Stimulated activated naive CD8-positive, alpha-beta T cell treated with anti-CD3 and anti-CD28 coated beads, Interleukin-15, Interleukin-2, amounts not matched to agents 100 ng/mL and 50 ng/mL, for 24 hours (primary cell): ENCODE results near the gene ULBP2.

Experiments used
- H3K27ac Mint-ChIP-seq: one replicate; pipeline ENCODE4 v1.8.0; 2021; ENCODE audit warnings: mild to moderate bottlenecking, mixed read lengths
- H3K27me3 Mint-ChIP-seq: one replicate; pipeline ENCODE4 v1.8.0; 2021; ENCODE audit warnings: mixed read lengths
- H3K36me3 Mint-ChIP-seq: one replicate; pipeline ENCODE4 v1.8.0; 2021; ENCODE audit warnings: low read depth, mixed read lengths
- H3K4me1 Mint-ChIP-seq: one replicate; pipeline ENCODE4 v1.8.0; 2021; ENCODE audit warnings: low read depth, mixed read lengths
- H3K4me3 Mint-ChIP-seq: one replicate; pipeline ENCODE4 v1.8.0; 2021; ENCODE audit warnings: mild to moderate bottlenecking, mixed read lengths
- H3K9me3 Mint-ChIP-seq: one replicate; pipeline ENCODE4 v1.8.0; 2021; ENCODE audit warnings: mixed read lengths

The ULBP2 gene, protein sequence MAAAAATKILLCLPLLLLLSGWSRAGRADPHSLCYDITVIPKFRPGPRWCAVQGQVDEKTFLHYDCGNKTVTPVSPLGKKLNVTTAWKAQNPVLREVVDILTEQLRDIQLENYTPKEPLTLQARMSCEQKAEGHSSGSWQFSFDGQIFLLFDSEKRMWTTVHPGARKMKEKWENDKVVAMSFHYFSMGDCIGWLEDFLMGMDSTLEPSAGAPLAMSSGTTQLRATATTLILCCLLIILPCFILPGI

DNA sequence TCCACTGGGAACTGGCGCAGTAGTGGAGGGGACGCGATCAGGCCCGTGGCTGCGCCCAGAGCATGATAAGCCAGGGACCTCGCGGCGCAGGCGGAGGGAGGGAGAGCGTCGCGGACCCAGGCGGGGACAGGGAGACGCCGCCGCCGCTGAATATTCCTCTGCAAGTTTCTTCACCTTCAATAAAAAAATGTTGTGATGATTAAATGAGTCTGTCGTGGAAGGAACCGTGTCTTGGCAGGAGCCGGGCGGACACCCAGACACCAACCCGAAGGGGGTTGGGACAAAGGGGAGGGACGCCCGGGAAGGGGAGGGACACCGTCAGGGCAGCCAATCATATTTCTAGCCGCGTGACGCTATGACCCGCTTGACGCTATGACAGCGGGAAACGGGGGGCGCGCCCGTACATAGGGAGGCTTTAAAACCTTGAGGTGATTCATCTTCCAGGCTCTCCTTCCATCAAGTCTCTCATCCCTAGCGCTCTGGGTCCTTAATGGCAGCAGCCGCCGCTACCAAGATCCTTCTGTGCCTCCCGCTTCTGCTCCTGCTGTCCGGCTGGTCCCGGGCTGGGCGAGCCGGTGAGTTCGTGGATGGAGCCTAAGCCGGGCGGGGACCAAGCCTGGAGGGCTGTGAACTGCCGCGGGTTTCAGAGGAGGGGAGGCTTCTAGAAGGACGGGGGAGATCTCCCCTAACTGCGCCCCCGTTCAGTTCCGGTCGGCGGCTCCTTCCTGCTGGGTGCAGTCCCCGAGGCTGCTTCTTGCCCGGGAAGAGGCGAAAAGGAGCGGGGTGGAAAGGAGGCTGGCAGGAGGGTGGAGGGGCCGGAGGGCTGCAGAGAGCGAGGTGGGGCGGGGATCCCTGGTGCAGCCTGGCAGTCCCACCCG lies at the start of gene ULBP2:
Gene ULBP2, plus strand, starts transcription at position 432 of the 878 bp plus-strand sequence. Its CDS starts 59 bp downstream, at position 491.
- Mint-ChIP-seq H3K4me1 (peaks cover 40% of the 10 kb centered on the region), H3K36me3 (no peaks in the 10 kb centered on the region), H3K27ac (no peak within 1 kb of the TSS), H3K9me3 (no peaks in the 10 kb centered on the region), H3K27me3 (peaks cover 57% of the 10 kb centered on the region), H3K4me3 (peak within 1 kb of the TSS; percentile 88)

DNA sequence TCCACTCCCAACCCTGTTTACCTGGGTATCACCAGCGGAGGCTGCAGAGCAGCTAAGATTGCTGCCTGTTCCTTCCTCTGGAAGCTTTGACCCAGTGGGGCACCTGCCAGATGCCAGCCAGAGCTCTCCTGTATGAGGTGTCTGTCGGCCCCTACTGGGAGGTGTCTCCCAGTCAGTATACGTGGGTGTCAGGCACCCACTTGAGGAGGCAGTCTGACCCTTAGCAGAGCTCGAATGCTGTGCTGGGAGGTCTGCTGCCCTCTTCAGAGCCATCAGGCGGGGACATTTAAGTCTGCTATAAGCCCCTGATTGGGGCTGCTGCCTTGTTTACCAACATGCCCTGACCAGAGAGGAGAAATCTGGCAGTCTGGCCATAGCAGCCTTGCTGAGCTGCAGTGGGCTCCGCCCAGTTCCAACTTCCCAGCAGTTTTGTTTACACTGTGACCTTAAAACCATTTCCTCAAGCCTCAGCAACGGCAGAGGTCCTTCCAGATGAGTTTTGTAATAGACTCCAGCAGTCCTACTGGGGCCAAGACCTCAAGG lies 46.7 kb upstream of the ULBP2 start:
- H3K4me3 Mint-ChIP-seq, result no peak overlapping the region
- H3K27ac Mint-ChIP-seq, result no peak overlapping the region
- H3K9me3 Mint-ChIP-seq, result no peaks in the 10 kb centered on the region
- H3K36me3 Mint-ChIP-seq, result no peaks in the 10 kb centered on the region
- H3K4me1 Mint-ChIP-seq, result peaks cover 10% of the 10 kb centered on the region
- peaks cover 9% of the 10 kb centered on the region for H3K27me3 Mint-ChIP-seq

DNA sequence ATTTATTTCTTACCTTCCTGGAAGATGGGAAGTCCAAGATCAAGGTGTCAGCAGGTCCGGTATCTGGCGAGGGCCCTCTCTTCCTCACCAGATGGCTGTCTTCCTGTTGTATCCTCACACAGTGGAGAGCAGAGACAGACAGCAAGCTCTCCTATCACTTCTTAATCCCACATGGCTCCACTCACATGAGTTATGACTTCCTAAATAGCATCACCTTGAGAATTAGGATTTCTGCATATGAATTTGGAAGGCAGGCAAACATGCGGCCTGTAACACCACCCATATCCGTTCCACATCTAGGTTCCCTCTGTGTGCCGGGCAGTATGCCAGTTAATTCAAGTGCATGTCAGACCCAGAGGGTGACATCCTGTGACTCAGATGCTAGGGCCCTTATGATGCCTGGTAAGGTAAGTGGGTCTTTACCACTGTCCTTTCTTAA lies 46.0 kb upstream of the ULBP2 start:
- Mint-ChIP-seq H3K27ac (no peak overlapping the region), H3K27me3 (peaks cover 9% of the 10 kb centered on the region), H3K4me3 (no peak overlapping the region)

DNA sequence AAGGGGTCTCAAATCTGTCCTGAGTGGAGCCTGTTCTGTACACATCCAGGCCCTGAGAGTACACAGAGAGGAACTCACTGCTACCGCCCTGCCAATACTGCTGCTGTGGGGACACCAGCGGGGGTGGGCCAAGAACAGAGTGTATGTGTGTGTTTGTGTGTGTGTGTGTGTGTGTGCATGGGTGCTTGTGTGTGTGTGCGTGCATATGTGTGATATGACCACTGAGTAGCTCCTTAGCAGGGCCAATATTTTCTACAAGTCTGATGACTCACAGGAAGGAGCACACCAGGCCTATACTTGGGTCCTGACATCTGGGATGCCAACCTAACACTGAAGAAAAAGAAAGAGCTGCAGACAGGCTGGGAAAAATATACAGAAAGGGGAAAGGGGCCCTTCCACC lies 45.3 kb upstream of the ULBP2 start:
- Mint-ChIP-seq H3K36me3 (no peaks in the 10 kb centered on the region), H3K27me3 (peaks cover 9% of the 10 kb centered on the region), H3K4me1 (peaks cover 10% of the 10 kb centered on the region), H3K4me3 (no peak overlapping the region), H3K27ac (no peak overlapping the region), H3K9me3 (no peaks in the 10 kb centered on the region)

More for the DNA sequence above, 46.0 kb upstream of the ULBP2 start:
- H3K9me3 Mint-ChIP-seq, result no peaks in the 10 kb centered on the region
- H3K36me3 Mint-ChIP-seq, result no peaks in the 10 kb centered on the region
- peaks cover 10% of the 10 kb centered on the region for H3K4me1 Mint-ChIP-seq

DNA sequence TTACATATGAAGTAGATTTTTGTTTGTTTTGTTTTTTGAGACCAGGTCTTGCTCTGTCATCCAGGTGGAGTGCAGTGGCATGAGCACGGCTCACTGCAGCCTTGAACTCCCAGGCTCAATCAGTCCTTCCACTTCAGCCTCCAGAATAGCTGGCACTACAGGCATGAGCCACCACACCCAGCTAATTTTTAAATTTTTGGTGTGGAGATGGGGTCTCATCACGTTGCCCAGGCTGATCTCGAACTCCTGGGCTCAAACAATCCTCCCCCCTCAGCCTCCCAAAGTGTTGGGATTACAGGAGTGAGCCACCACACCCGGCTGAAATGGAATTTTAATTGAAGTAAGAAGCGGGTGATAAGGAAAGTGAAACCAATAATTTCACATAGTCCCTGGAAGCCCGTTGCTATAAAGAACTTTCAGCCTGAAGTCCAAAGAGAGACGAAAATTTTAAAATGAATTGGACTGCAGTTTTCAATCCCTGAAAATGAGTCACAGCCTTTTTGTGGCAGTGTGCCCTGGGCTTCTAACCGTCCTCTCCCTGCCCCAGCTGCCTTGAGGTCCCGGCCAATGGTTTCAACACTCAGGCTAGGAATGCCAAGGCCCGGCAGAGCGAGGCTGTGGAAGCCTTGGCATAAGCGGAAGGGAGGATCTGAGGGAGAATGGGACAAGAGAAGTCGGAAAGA lies 44.7 kb upstream of the ULBP2 start:
- Mint-ChIP-seq H3K27me3 (peaks cover 9% of the 10 kb centered on the region), H3K9me3 (no peaks in the 10 kb centered on the region), H3K4me1 (peaks cover 10% of the 10 kb centered on the region), H3K4me3 (no peak overlapping the region), H3K36me3 (no peaks in the 10 kb centered on the region), H3K27ac (no peak overlapping the region)

DNA sequence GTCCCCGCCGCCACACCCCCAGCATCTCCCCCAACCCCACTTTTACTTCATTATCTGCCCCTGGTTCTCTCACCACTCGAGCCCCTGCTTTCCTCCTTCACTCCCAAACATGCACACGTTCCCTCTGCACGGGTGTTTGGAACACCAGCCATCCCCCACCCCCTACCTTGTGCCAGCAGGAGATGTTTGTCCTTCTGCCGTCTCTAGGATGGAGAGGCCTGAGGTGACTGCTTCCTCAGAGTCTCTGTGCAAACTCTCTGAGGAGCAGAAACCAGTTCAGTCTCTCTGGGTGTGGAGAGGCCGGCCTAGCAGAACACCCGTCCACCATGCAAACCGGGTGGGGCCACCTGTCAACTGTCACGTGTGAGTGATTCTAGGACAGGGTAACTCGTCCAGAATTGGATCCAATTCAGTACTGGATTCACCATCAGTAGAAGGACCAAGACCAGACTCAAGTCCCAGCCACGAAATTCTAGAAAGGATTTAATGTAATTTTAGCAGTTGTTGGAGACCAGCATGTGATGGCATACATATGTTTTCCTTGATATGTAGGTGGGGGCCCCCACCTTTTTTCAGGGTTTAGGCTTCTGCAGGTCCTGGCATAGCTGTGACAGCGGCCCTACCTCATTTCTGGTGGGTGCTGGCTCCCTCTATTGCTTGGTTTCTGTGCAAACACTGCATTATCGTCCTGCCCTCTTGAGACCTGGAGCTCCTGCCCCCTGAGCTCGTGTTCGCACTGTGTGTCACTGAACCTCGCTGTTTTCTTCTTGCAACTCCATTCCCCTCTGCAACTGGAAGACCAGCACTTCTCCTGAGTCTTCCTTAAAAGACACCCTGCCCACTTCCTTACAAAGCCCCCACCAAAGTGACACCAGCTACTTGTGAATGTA lies 43.7 kb upstream of the ULBP2 start, which contains the start of gene RAET1E:
Gene RAET1E, minus strand, starts transcription at position 259 of the 890 bp plus-strand sequence. CDS start 7,212 bp downstream, outside the sequence.
- no peaks in the 10 kb centered on the region for H3K9me3 Mint-ChIP-seq
- H3K36me3 Mint-ChIP-seq, result no peaks in the 10 kb centered on the region
- no peak within 1 kb of the TSS for H3K4me3 Mint-ChIP-seq
- H3K4me1 Mint-ChIP-seq, result peaks cover 10% of the 10 kb centered on the region
- no peak within 1 kb of the TSS for H3K27ac Mint-ChIP-seq
- H3K27me3 Mint-ChIP-seq, result peaks cover 14% of the 10 kb centered on the region

DNA sequence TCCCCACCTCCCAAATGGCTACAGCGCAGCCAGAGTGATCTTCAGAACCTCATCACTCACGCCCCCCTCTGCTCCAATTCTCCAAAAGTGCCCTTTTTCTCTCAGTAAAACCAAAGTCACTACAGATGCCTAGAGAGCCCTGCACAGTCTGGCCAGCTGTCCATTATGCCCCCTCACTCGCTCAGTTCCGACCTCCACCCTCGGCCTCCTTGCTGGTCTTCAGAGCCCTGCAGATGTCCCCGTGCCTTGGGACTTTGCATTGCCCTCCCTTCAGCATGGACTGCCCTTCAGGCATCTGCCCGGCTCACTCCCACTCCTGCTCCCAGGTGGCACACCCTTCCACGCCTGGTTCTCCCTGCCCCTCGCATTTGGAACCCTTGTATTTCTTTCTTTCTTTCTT lies 42.8 kb upstream of the ULBP2 start:
- Mint-ChIP-seq H3K36me3 (no peaks in the 10 kb centered on the region), H3K4me1 (peaks cover 10% of the 10 kb centered on the region), H3K4me3 (no peak overlapping the region), H3K27me3 (peaks cover 18% of the 10 kb centered on the region), H3K9me3 (no peaks in the 10 kb centered on the region), H3K27ac (no peak overlapping the region)

DNA sequence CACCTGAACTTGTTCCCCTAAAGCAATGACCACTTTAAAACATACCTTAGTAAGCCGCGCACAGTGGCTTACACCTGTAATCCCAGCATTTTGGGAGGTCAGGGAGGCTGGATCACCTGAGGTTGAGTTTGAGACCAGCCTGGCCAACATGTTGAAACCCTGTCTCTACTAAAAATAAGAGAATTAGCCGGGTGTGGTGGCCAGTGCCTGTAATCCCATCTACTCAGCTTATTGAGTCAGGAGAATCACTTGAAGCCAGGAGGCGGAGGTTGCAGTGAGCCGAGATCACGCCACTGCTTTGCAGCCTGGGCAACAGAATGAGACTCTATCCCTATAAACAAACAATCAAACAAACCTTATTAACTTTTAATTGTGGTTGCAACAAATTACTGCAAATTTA lies 42.3 kb upstream of the ULBP2 start:
- peaks cover 14% of the 10 kb centered on the region for H3K27me3 Mint-ChIP-seq
- H3K27ac Mint-ChIP-seq, result no peak overlapping the region
- H3K36me3 Mint-ChIP-seq, result no peaks in the 10 kb centered on the region
- H3K4me1 Mint-ChIP-seq, result peaks cover 10% of the 10 kb centered on the region
- no peaks in the 10 kb centered on the region for H3K9me3 Mint-ChIP-seq
- no peak overlapping the region for H3K4me3 Mint-ChIP-seq

DNA sequence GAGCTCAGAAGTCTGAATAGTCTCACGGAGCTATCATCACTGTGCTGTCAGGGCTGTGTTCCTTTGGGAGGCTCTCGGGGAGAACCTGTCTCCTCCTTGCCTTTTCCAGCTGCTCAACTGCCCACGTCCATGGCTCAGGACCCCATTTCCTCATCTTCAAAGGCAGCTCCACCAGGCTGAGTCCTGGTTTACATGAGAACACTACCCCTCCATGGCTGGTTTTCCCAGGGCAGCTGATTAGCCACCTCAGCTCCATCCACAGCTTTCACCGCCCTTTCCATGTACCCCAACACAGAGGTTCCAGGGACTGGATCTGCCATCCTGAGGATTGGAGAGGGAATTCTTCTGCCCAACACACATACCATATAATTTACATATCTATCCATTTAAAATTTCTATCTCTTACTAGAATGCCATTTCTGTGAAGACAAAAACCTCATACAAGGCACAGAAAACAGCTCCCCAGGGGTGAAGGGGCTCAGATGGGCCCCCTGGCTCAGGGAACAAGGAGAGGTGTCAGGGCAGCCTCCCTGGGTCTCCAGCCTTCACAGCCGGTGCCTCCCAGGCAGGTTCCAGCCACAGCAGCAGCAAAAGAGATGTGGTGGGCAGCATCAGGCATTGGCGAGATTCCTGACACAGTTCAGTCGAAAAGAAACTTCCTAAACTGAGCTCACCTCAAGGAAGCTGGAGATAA lies 41.7 kb upstream of the ULBP2 start:
- no peak overlapping the region for H3K27ac Mint-ChIP-seq
- H3K27me3 Mint-ChIP-seq, result peaks cover 9% of the 10 kb centered on the region

DNA sequence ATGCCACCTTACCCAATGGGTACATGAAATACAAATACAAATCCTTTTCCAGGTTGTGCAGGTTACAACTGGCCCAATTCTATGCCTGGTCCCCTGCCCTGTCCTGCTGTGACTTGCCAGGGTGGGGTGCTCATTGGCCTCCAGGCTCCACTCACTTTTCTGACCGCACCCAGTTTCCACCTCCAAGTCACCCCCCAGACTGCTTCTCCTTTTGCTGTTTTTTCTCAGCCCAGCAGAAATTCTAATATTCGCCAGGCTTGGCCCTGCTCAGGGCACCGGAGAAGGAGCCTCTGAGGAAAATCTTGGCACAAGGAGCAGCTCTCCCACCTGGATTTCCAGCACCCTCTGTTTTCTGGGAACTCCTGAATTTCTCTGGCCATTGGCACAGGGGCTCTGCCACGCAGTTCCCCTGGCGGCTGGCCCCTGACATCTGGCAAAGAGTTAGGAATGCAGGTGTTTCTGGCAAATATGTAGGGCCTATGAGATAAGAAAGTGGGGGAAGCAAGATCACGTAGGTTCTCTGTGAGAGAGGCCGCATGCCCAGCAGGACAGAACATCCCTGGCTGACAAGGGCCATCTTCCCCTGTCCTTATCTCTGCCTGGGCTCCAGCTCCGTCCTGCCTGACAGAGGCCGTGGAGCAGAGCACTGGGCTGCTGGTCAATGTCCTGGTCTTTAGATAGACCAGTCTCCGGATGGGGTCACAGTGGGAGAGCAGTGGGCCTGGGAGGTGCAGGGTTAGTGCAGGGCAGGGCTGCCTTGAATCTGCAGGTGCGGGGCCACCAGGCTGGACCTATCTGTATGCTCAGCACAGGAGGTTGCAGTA lies 41.0 kb upstream of the ULBP2 start:
- no peak overlapping the region for H3K27ac Mint-ChIP-seq
- H3K4me3 Mint-ChIP-seq, result no peak overlapping the region
- H3K36me3 Mint-ChIP-seq, result no peaks in the 10 kb centered on the region
- H3K27me3 Mint-ChIP-seq, result peaks cover 9% of the 10 kb centered on the region
- no peaks in the 10 kb centered on the region for H3K9me3 Mint-ChIP-seq
- peaks cover 10% of the 10 kb centered on the region for H3K4me1 Mint-ChIP-seq

More for the DNA sequence above, 41.7 kb upstream of the ULBP2 start:
- H3K4me3 Mint-ChIP-seq, result no peak overlapping the region
- no peaks in the 10 kb centered on the region for H3K36me3 Mint-ChIP-seq
- H3K9me3 Mint-ChIP-seq, result no peaks in the 10 kb centered on the region
- peaks cover 10% of the 10 kb centered on the region for H3K4me1 Mint-ChIP-seq

DNA sequence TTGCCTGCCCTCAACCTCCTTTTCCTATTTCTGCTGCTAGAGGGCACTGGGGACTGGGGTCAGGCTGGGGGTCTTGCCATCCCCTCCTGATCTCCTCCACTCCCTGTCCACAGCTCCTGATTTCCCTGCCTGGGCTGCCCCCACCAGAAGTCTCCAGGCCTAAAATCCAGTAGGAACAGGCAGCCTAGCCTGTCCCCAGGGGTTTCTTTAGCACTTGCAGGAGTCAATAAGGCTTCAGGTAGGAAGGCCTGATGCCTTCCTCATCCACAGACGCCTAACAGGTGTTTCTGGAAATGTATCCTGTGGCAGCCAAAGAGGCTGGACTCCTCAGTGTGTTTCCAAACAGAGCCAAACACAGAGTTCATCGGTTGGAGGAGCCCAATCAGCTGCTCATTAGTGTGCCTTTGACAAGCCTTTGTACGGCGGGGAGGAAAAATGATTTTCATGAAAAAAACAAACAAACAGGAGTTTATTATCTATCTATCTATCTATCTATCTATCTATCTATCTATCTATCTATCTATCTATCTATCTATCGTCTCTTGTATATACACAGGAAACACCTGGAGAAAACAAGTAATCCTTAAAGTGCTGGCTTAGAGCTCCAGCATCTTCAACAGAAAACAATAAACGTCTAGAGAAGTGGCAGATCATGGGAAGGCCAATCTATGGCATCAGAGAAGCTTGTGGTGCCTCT lies 40.2 kb upstream of the ULBP2 start:
- H3K27ac Mint-ChIP-seq, result no peak overlapping the region
- H3K27me3 Mint-ChIP-seq, result peaks cover 9% of the 10 kb centered on the region
- H3K4me1 Mint-ChIP-seq, result peaks cover 2% of the 10 kb centered on the region
- H3K9me3 Mint-ChIP-seq, result no peaks in the 10 kb centered on the region
- H3K36me3 Mint-ChIP-seq, result no peaks in the 10 kb centered on the region
- H3K4me3 Mint-ChIP-seq, result no peak overlapping the region

DNA sequence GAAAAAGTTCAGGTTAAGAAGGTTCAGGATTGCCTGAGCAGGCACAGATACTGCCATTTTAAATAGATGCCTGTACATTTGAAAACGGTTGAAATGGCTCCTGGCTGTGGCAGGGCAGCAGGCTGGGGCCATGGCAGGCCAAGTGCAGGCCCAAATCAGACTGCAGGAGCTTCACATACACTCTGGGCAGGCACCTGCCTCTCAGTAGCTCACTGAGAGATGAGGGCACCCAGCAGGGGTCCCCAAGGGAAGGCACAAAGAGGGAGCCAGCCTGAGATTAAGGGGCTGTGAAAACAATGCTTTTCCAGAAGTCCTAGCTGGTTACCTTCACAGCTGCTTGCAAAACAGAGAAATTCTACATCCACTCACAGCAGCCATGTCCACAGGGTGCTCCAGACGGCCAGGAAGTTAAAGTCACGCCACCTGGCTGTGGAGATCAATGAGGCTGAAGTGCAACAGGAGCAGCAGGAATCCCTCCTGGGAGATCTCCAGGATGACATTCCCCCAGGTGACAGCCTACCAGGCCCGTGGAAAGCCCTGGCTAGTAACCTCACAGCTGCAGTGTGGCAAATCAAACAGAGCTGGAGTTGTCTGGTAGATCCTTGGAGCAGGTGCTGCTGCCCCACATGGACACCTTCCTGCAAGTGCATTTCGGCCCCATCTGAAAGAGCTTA lies 37.7 kb upstream of the ULBP2 start:
- no peak overlapping the region for H3K4me3 Mint-ChIP-seq
- H3K36me3 Mint-ChIP-seq, result no peaks in the 10 kb centered on the region
- peaks cover 9% of the 10 kb centered on the region for H3K27me3 Mint-ChIP-seq
- H3K9me3 Mint-ChIP-seq, result peaks cover 6% of the 10 kb centered on the region
- H3K4me1 Mint-ChIP-seq, result no peaks in the 10 kb centered on the region
- no peak overlapping the region for H3K27ac Mint-ChIP-seq
